Fibroblast of lung (primary cell): Measurements from ENCODE around the gene GOLGA6D. TPM values are rescaled to one million over a fixed set of nuclear protein-coding genes. Genes with fewer than 3 reads are reported as not detected.
"Not testable (repeated sequence)": the region's sequence is repeated elsewhere in the genome, so short reads cannot be mapped to it uniquely, and the experiment has no call there.

Experiments
- DNase-seq, 2 donors: peaks; one replicate each; pipeline versions ENCODE4 v3.0.0 to v3.0.0-alpha.2; 2010; ENCODE audit warnings: low read depth in 2 of 2
- H2AFZ ChIP-seq: 2 replicates; pipeline ENCODE4 v1.5.1; 2012; ENCODE audit warnings: low read length, control low read depth, inconsistent platforms
- H3K27ac ChIP-seq: 2 replicates; pipeline ENCODE4 v1.5.1; 2011; ENCODE audit warnings: low read length, control low read depth; ENCODE audit not compliant: insufficient read depth
- H3K27me3 ChIP-seq: 2 replicates; pipeline ENCODE4 v1.5.1; 2011; ENCODE audit warnings: mild to moderate bottlenecking, low read length; ENCODE audit not compliant: control insufficient read depth, insufficient read depth
- H3K36me3 ChIP-seq: 2 replicates; pipeline ENCODE4 v1.5.1; 2011; ENCODE audit warnings: low read length; ENCODE audit not compliant: control insufficient read depth, insufficient read depth
- H3K4me1 ChIP-seq: 2 replicates; pipeline ENCODE4 v1.5.1; 2011; ENCODE audit warnings: low read length; ENCODE audit not compliant: control insufficient read depth, insufficient read depth; ENCODE audit errors: extremely low read depth
- H3K4me2 ChIP-seq: 2 replicates; pipeline ENCODE4 v1.5.1; 2011; ENCODE audit warnings: low read length, control low read depth; ENCODE audit not compliant: insufficient read depth; ENCODE audit errors: extremely low read depth
- H3K4me3 ChIP-seq, 4 experiments: fragments of 200-600 bp in 1 of 4; sonication (generic) in 1 of 4; replicated peaks in 1 of 4; 2 replicates each; pipeline ENCODE4 v1.5.1; 2011 to 2016; ENCODE audit warnings: low read length in 4 of 4, low read depth in 3 of 4, mild to moderate bottlenecking in 3 of 4, control low read depth in 2 of 4, inconsistent platforms in 1 of 4, mixed read lengths in 1 of 4; ENCODE audit not compliant: insufficient read depth in 1 of 4; ENCODE audit errors: control extremely low read depth in 1 of 4
- H3K79me2 ChIP-seq: 2 replicates; pipeline ENCODE4 v1.5.1; 2012; ENCODE audit warnings: mild to moderate bottlenecking, low read length, inconsistent platforms; ENCODE audit not compliant: control insufficient read depth, insufficient read depth
- H3K9ac ChIP-seq: 2 replicates; pipeline ENCODE4 v1.5.1; 2011; ENCODE audit warnings: mild to moderate bottlenecking, low read length, control low read depth; ENCODE audit not compliant: insufficient read depth
- H3K9me3 ChIP-seq: 2 replicates; pipeline ENCODE4 v1.5.1; 2012; ENCODE audit warnings: low read depth, low read length; ENCODE audit not compliant: control insufficient read depth, insufficient read depth
- H4K20me1 ChIP-seq: 2 replicates; pipeline ENCODE4 v1.5.1; 2011; ENCODE audit warnings: low read length; ENCODE audit not compliant: control insufficient read depth, insufficient read depth; ENCODE audit errors: extremely low read depth
- CTCF ChIP-seq, 2 donors: IDR thresholded peaks in 1 of 2; conservative IDR thresholded peaks in 1 of 2; 1 replicate in 1 of 2; 2 replicates in 1 of 2; pipeline ENCODE4 v1.5.1; 2011 to 2012; ENCODE audit warnings: low read length in 2 of 2, control low read depth in 1 of 2, inconsistent platforms in 1 of 2, low read depth in 1 of 2, mild to moderate bottlenecking in 1 of 2
- EZH2 ChIP-seq: IDR thresholded peaks from 2 replicates; pipeline ENCODE4 v1.5.1; 2012; ENCODE audit warnings: low read length, control low read depth, mild to moderate bottlenecking; ENCODE audit errors: missing control alignments
- polyA plus RNA-seq, 2 donors: library from polyadenylated mRNA; depleted of rRNA in 1 of 2; stranded (reverse) in 1 of 2; unstranded in 1 of 2; fragments of >200 nt; gene quantifications; 2 replicates each; pipeline ENCODE4 v1.2.1, GENCODE V29; 2011 to 2012; ENCODE audit warnings: missing spikeins in 1 of 2
- total RNA-seq: library from RNA; depleted of rRNA; stranded (reverse); fragments of >200 nt; gene quantifications from 2 replicates; pipeline ENCODE4 v1.2.1, GENCODE V29; 2014

Gene GOLGA6D
- total and polyA plus RNA-seq, 2 donors (not counting 1 experiment from before 2014, with no cell fraction given), result under 0.01 TPM; not detected in 1

- Histone ChIP-seq H3K4me2 (no peak overlapping the region), H3K27ac (no peak overlapping the region), H3K36me3 (no peaks in the 10 kb centered on the region), H3K9ac (no peak overlapping the region), H3K79me2 (no peaks in the 10 kb centered on the region), H3K4me3 (no peak overlapping the region), H2AFZ (no peak overlapping the region), H3K4me1 (no peaks in the 10 kb centered on the region), H3K27me3 (peaks cover 25% of the 10 kb centered on the region), H4K20me1 (no peaks in the 10 kb centered on the region), H3K9me3 (no peaks in the 10 kb centered on the region)
- no peak for DNase-seq
- TF ChIP-seq EZH2, result no peak
- TF ChIP-seq CTCF (conservative IDR thresholded peaks at IDR 0.05 in 1 of 2, IDR thresholded peaks at IDR 0.05 in 1 of 2; ENCODE audit: low read depth in 1 of 2, low read length in 2 of 2), result no peak
These were observed 44.5 kb upstream of the GOLGA6D start for GRCh38 chr15:75238150-75238549.

GRCh38 chr15:75245741-75246140 lies 36.9 kb upstream of the GOLGA6D start:
- not testable (repeated sequence) for H3K4me1 ChIP-seq, H3K4me3 ChIP-seq, H3K27ac ChIP-seq, H3K9me3 ChIP-seq, DNase-seq, H4K20me1 ChIP-seq, H3K36me3 ChIP-seq, H3K9ac ChIP-seq, H2AFZ ChIP-seq, H3K4me2 ChIP-seq, H3K79me2 ChIP-seq
- peaks cover 24% of the 10 kb centered on the region for H3K27me3 ChIP-seq

- H3K4me3 ChIP-seq, DNase-seq, H3K4me1 ChIP-seq, H3K9me3 ChIP-seq, H4K20me1 ChIP-seq, H3K27ac ChIP-seq, H3K79me2 ChIP-seq, H2AFZ ChIP-seq, H3K36me3 ChIP-seq, H3K9ac ChIP-seq, H3K4me2 ChIP-seq: not testable (repeated sequence)
- peaks cover 30% of the 10 kb centered on the region for H3K27me3 ChIP-seq
These were observed 33.6 kb upstream of the GOLGA6D start for GRCh38 chr15:75248991-75249390.

- no peak overlapping the region for H2AFZ ChIP-seq
- no peaks in the 10 kb centered on the region for H3K9me3 ChIP-seq
- H3K79me2 ChIP-seq, result no peaks in the 10 kb centered on the region
- no peak overlapping the region for H3K27ac ChIP-seq
- TF ChIP-seq EZH2 (no peak), CTCF (conservative IDR thresholded peaks at IDR 0.05 in 1 of 2, IDR thresholded peaks at IDR 0.05 in 1 of 2; ENCODE audit: low read depth in 1 of 2, low read length in 2 of 2) (no peak)
- H3K9ac ChIP-seq, result no peak overlapping the region
- H3K4me1 ChIP-seq, result no peaks in the 10 kb centered on the region
- no peak overlapping the region for H3K4me3 ChIP-seq
- H3K36me3 ChIP-seq, result no peaks in the 10 kb centered on the region
- H3K4me2 ChIP-seq, result no peak overlapping the region
- DNase-seq, result no peak
- H4K20me1 ChIP-seq, result no peaks in the 10 kb centered on the region
- peaks cover 30% of the 10 kb centered on the region for H3K27me3 ChIP-seq
These were observed 32.9 kb upstream of the GOLGA6D start for GRCh38 chr15:75249726-75250125.

- not testable (repeated sequence) for H3K4me2 ChIP-seq, DNase-seq, H2AFZ ChIP-seq, H3K79me2 ChIP-seq, H3K4me1 ChIP-seq, H3K27ac ChIP-seq, H3K4me3 ChIP-seq, H4K20me1 ChIP-seq, H3K9ac ChIP-seq, H3K36me3 ChIP-seq, H3K9me3 ChIP-seq
- H3K27me3 ChIP-seq, result peaks cover 30% of the 10 kb centered on the region
These were observed 31.3 kb upstream of the GOLGA6D start for GRCh38 chr15:75251343-75251742.
